Stomach (tissue), 9 donors: ENCODE data around the gene KLK2. TPM values are rescaled to one million over a fixed set of nuclear protein-coding genes. Genes with fewer than 3 reads are reported as not detected.
A peak's percentile ranks its signal among the peaks of the same experiment; 100 is the strongest.

ENCODE experiments used
- DNase-seq, 2 donors: peaks; one replicate each; pipeline versions ENCODE4 v3.0.0 to v3.0.0-alpha.2; 2013 to 2019
- H3K27ac ChIP-seq, 5 donors: fragments of 200-600 bp in 4 of 5; sonication (generic) in 4 of 5; one replicate each; pipeline ENCODE4 v1.5.1; 2013 to 2019; ENCODE audit warnings: mild to moderate bottlenecking in 1 of 5, moderate library complexity in 1 of 5
- H3K27me3 ChIP-seq, 3 donors: fragments of 200-600 bp; sonication (generic); one replicate each; pipeline ENCODE4 v1.5.1; 2017 to 2019; ENCODE audit warnings: mixed run types in 1 of 3
- H3K36me3 ChIP-seq, 4 donors: fragments of 200-600 bp; sonication (generic); 1 replicate in 3 of 4; 2 replicates in 1 of 4; pipeline ENCODE4 v1.5.1; 2016 to 2019
- H3K4me1 ChIP-seq, 4 donors: fragments of 200-600 bp; sonication (generic); one replicate each; pipeline ENCODE4 v1.5.1; 2016 to 2019
- H3K4me3 ChIP-seq, 4 donors: fragments of 200-600 bp; sonication (generic) in 3 of 4; one replicate each; pipeline ENCODE4 v1.5.1; 2016 to 2019; ENCODE audit warnings: mild to moderate bottlenecking in 1 of 4
- H3K9me3 ChIP-seq, 4 donors: fragments of 200-600 bp; sonication (generic); one replicate each; pipeline ENCODE4 v1.5.1; 2016 to 2019
- CTCF ChIP-seq, 7 experiments: fragments of 450-650 bp in 4 of 7; fragments of 200-600 bp in 3 of 7; sonication (generic) in 3 of 7; IDR thresholded peaks; one replicate each; pipeline ENCODE4 v1.5.1; 2016 to 2019; ENCODE audit warnings: antibody characterized with exemption in 7 of 7, control low read depth in 2 of 7, mild to moderate bottlenecking in 1 of 7
- EP300 ChIP-seq: sonication (generic); formaldehyde crosslinking; IDR thresholded peaks from one replicate; pipeline ENCODE4 v1.6.1; 2017; ENCODE audit warnings: antibody characterized with exemption
- POLR2A ChIP-seq, 4 donors: fragments of 450-650 bp; IDR thresholded peaks; one replicate each; pipeline ENCODE4 v1.6.1; 2016; ENCODE audit warnings: antibody characterized with exemption in 4 of 4, control low read depth in 2 of 4, mild to moderate bottlenecking in 1 of 4, moderate library complexity in 1 of 4
- POLR2AphosphoS5 ChIP-seq, 3 donors: sonication (generic); formaldehyde crosslinking; IDR thresholded peaks; one replicate each; pipeline ENCODE4 v1.6.1; 2016; ENCODE audit warnings: antibody characterized with exemption in 3 of 3
- WGBS, 5 donors: extraction: QIAGEN DNeasy Blood & Tissue Kit in 3 of 5; methylation state at CpG; one replicate each; pipeline versions ENCODE4 v1.1.5 to v1.1.7; 2013 to 2018; 5-methylcytosine and 5-hydroxymethylcytosine counted together
- intact Hi-C: fragments of 100-400 bp; cut with DNase I; formaldehyde crosslinking; loops from one replicate; pipeline ENCODE4 v1.15.1; 2023; ENCODE audit warnings: low total_unique reads
- polyA plus RNA-seq, 3 donors: library from polyadenylated mRNA; stranded (reverse); fragments of 200-250 nt; gene quantifications; one replicate each; pipeline ENCODE4 v1.2.3, GENCODE V29; 2013
- total RNA-seq, 5 donors: library from RNA; depleted of rRNA; stranded (reverse); fragments of >200 nt; gene quantifications; one replicate each; pipeline versions ENCODE4 v1.1.0 to v1.2.3, GENCODE V29; 2014 to 2016
- donor health status: healthy with polysubstance abuse.
- donor health status: Bipolar disorder and iron deficiency.
- donor health status: healthy.

Gene KLK2
- total and polyA plus RNA-seq, 8 donors, result 94.6 TPM; not detected in 7

- no peaks in the 10 kb centered on the region for H3K9me3 ChIP-seq
- intact Hi-C loops, result no loop called here
- 13 to 16% (median 14%) methylated on average over 5 of the region's 5 CpGs for WGBS, 5 donors
- peaks cover 12 to 85% (median 35%) of the 10 kb centered on the region in 3 donors for H3K27me3 ChIP-seq
- H3K36me3 ChIP-seq, result no peaks in the 10 kb centered on the region
- H3K4me1 ChIP-seq, result peaks cover 0 to 11% (median 8%) of the 10 kb centered on the region in 4 donors
- H3K27ac ChIP-seq, result no peak overlapping the region
- no peak for TF ChIP-seq POLR2A (IDR thresholded peaks at IDR 0.05)
- peak in 4 of 7 experiments; percentile 14 to 29 (median 20) for TF ChIP-seq CTCF (IDR thresholded peaks at IDR 0.05)
- TF ChIP-seq POLR2AphosphoS5 (IDR thresholded peaks at IDR 0.05), result no peak
- no peak overlapping the region for H3K4me3 ChIP-seq
- peak; percentile 30 to 51 for DNase-seq
Observed at GRCh38 chr19:50906217-50906616, 33.0 kb downstream of the KLK2 start.

GRCh38 chr19:50908336-50908735 lies 35.1 kb downstream of the KLK2 start:
- intact Hi-C loops, result no loop called here
- Histone ChIP-seq H3K36me3 (no peaks in the 10 kb centered on the region), H3K9me3 (no peaks in the 10 kb centered on the region), H3K27ac (no peak overlapping the region), H3K4me1 (peaks cover 0 to 11% (median 8%) of the 10 kb centered on the region in 4 donors), H3K27me3 (peaks cover 12 to 99% (median 50%) of the 10 kb centered on the region in 3 donors), H3K4me3 (no peak overlapping the region)
- TF ChIP-seq EP300 (no peak), POLR2A (IDR thresholded peaks at IDR 0.05) (no peak), CTCF (IDR thresholded peaks at IDR 0.05) (no peak), POLR2AphosphoS5 (IDR thresholded peaks at IDR 0.05) (no peak)
- 55 to 72% (median 60%) methylated on average over 25 of the region's 25 CpGs for WGBS, 5 donors
- no peak for DNase-seq

- Histone ChIP-seq H3K27ac (no peak overlapping the region), H3K36me3 (no peaks in the 10 kb centered on the region), H3K27me3 (peaks cover 12 to 91% (median 50%) of the 10 kb centered on the region in 3 donors), H3K4me1 (peaks cover 0 to 11% (median 8%) of the 10 kb centered on the region in 4 donors), H3K4me3 (peak overlapping the region in 1 of 4 donors; percentile 6), H3K9me3 (no peaks in the 10 kb centered on the region)
- 4 to 6% (median 6%) methylated on average over 34 to 36 of the region's 36 CpGs for WGBS, 5 donors
- intact Hi-C loops, result no loop called here
- TF ChIP-seq POLR2AphosphoS5 (IDR thresholded peaks at IDR 0.05), result no peak
- no peak for TF ChIP-seq CTCF (IDR thresholded peaks at IDR 0.05)
- TF ChIP-seq POLR2A (IDR thresholded peaks at IDR 0.05), result no peak
- no peak for TF ChIP-seq EP300
- peak; percentile 29 to 41 for DNase-seq
Observed at GRCh38 chr19:50909240-50910070, 36.2 kb downstream of the KLK2 start.

GRCh38 chr19:50910722-50911121 lies 37.5 kb downstream of the KLK2 start:
- Histone ChIP-seq H3K36me3 (no peaks in the 10 kb centered on the region), H3K27ac (no peak overlapping the region), H3K9me3 (no peaks in the 10 kb centered on the region), H3K27me3 (peaks cover 12 to 90% (median 53%) of the 10 kb centered on the region in 3 donors), H3K4me1 (peaks cover 0 to 11% (median 8%) of the 10 kb centered on the region in 4 donors), H3K4me3 (no peak overlapping the region)
- DNase-seq, result no peak
- TF ChIP-seq POLR2AphosphoS5 (IDR thresholded peaks at IDR 0.05) (no peak), EP300 (no peak)
- WGBS, 5 donors, result 55 to 70% (median 56%) methylated on average over 4 of the region's 4 CpGs
- intact Hi-C loops, result no loop called here
